CD4-positive, alpha-beta T cell (primary cell): ENCODE data around the gene SH3BP2. TPM values are rescaled to one million over a fixed set of nuclear protein-coding genes. Genes with fewer than 3 reads are reported as not detected.
A peak's percentile ranks its signal among the peaks of the same experiment; 100 is the strongest.

Experiments
- ATAC-seq: fragments of 200-7000 bp; cut with Tn5 transposase; one replicate; pipeline ENCODE4 v1.10.0; 2022; ENCODE audit warnings: mild to moderate bottlenecking; ENCODE audit not compliant: poor library complexity
- CTCF ChIA-PET: fragments of 350-600 bp; sonication (Branson Sonifier 250); formaldehyde crosslinking; loops from one replicate; lab custom pipeline; 2021; ENCODE audit warnings: antibody characterized with exemption, inconsistent platforms; lab: Charles Lee
- POLR2A ChIA-PET: fragments of 350-600 bp; sonication (Branson Sonifier 250); formaldehyde crosslinking; loops from one replicate; lab custom pipeline; 2021; ENCODE audit warnings: antibody characterized with exemption, inconsistent platforms; lab: Charles Lee
- DNase-seq, 14 experiments: peaks; one replicate each; pipeline ENCODE4 v3.0.0-alpha.2; 2013 to 2020; ENCODE audit warnings: mixed read lengths in 2 of 14
- H3K27ac ChIP-seq, 2 donors: one replicate each; pipeline versions ENCODE4 v1.5.1 to v1.7.0; 2013; ENCODE audit warnings: low read length in 2 of 2, low read depth in 1 of 2, mild to moderate bottlenecking in 1 of 2
- H3K27me3 ChIP-seq, 2 experiments: 1 replicate in 1 of 2; 2 replicates in 1 of 2; pipeline versions ENCODE4 v1.6.1 to v1.7.0; 2013; ENCODE audit warnings: low read length in 2 of 2, control low read depth in 1 of 2, mild to moderate bottlenecking in 1 of 2, moderate library complexity in 1 of 2; ENCODE audit not compliant: insufficient read depth in 2 of 2, control insufficient read depth in 1 of 2
- H3K36me3 ChIP-seq: one replicate; pipeline ENCODE4 v1.6.1; 2013; ENCODE audit warnings: low read length, control low read depth; ENCODE audit not compliant: insufficient read depth
- H3K4me1 ChIP-seq: one replicate; pipeline ENCODE4 v1.6.1; 2013; ENCODE audit warnings: low read length, control low read depth; ENCODE audit not compliant: insufficient read depth
- H3K4me3 ChIP-seq: one replicate; pipeline ENCODE4 v1.5.1; 2013; ENCODE audit warnings: mild to moderate bottlenecking, low read length, moderate library complexity
- H3K9me3 ChIP-seq, 2 experiments: 1 replicate in 1 of 2; 2 replicates in 1 of 2; pipeline versions ENCODE4 v1.6.1 to v1.7.0; 2013; ENCODE audit warnings: low read length in 2 of 2, mild to moderate bottlenecking in 2 of 2, control low read depth in 1 of 2, moderate library complexity in 1 of 2; ENCODE audit not compliant: control insufficient read depth in 1 of 2, insufficient read depth in 1 of 2
- H3K27ac Mint-ChIP-seq: one replicate; pipeline ENCODE4 v1.8.0; 2020; ENCODE audit warnings: mixed read lengths
- H3K27me3 Mint-ChIP-seq: one replicate; pipeline ENCODE4 v1.8.0; 2021; ENCODE audit warnings: mixed read lengths
- H3K36me3 Mint-ChIP-seq: one replicate; pipeline ENCODE4 v1.8.0; 2021; ENCODE audit warnings: low read depth, mixed read lengths
- H3K4me1 Mint-ChIP-seq: one replicate; pipeline ENCODE4 v1.8.0; 2021; ENCODE audit warnings: low read depth, mixed read lengths
- H3K4me3 Mint-ChIP-seq: one replicate; pipeline ENCODE4 v1.8.0; 2020; ENCODE audit warnings: mild to moderate bottlenecking, mixed read lengths
- H3K9me3 Mint-ChIP-seq: one replicate; pipeline ENCODE4 v1.8.0; 2020; ENCODE audit warnings: mixed read lengths
- intact Hi-C, 2 experiments: fragments of 100-400 bp; cut with DNase I in 1 of 2; cut with micrococcal nuclease in 1 of 2; formaldehyde crosslinking; loops; one replicate each; pipeline versions ENCODE4 v1.15.1 to v1.9.0; 2023 to 2025; cut with DNase I, micrococcal nuclease
- total RNA-seq, 174 experiments: library from RNA in 2 of 174; stranded (reverse) in 2 of 174; gene quantifications; one replicate each; pipeline ENCODE4 v1.2.3 and lab custom pipeline; 2021 to 2026
- TF ChIP-seq, protein P1 (sequence below): fragments of 200-600 bp; IDR thresholded peaks from one replicate; pipeline ENCODE4 v1.8.0; 2022; ENCODE audit warnings: antibody characterized with exemption, mild to moderate bottlenecking

SH3BP2 gene
- total RNA-seq, 2 experiments from 2014 or later = 30.1 to 30.5 TPM

DNA sequence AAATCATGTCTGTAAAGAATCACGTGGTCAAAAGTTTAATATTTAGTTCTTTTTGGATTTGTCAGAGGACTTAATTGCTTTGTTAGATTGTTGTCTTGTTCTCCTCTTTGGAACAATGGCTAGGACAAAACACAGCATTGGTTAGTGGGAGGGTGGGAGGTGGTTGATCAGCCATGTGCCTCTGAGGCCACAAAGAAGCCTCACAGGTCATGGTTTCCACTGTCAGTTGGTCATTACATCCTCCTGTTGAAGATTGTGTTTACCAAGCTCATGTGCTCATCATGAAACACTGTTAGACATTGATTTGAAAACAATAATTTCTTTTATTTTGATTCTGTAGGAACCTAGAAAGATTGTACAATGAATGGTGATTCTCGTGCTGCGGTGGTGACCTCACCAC lies 82.7 kb downstream of the SH3BP2 start:
- Mint-ChIP-seq H3K36me3 (peaks cover 60% of the 10 kb centered on the region), H3K4me1 (peaks cover 49% of the 10 kb centered on the region)
- intact Hi-C loops = no loop called here

DNA sequence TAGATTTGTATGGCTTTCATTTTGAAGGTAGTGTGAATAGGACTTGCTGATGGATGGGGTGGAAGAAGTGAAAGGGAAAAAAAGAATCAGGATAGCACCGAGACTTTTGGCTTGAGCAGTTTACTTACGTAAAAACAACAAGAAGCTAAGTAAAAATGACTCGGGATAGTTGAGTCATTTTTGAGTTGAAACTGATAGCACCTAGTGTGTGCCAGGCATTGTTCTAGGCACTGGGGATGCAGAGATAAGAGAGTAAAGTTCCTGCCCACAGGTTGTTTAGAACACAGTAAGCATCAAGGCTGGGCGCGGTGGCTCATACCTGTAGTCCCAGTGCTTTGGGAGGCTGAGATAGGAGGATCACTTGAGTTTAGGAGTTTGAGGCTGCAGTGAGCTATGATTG lies 85.5 kb downstream of the SH3BP2 start:
- peaks cover 7% of the 10 kb centered on the region for H3K4me1 ChIP-seq
- no peak overlapping the region for H3K4me3 ChIP-seq
- no peaks in the 10 kb centered on the region for H3K27me3 ChIP-seq
- TF ChIP-seq, protein P1, sequence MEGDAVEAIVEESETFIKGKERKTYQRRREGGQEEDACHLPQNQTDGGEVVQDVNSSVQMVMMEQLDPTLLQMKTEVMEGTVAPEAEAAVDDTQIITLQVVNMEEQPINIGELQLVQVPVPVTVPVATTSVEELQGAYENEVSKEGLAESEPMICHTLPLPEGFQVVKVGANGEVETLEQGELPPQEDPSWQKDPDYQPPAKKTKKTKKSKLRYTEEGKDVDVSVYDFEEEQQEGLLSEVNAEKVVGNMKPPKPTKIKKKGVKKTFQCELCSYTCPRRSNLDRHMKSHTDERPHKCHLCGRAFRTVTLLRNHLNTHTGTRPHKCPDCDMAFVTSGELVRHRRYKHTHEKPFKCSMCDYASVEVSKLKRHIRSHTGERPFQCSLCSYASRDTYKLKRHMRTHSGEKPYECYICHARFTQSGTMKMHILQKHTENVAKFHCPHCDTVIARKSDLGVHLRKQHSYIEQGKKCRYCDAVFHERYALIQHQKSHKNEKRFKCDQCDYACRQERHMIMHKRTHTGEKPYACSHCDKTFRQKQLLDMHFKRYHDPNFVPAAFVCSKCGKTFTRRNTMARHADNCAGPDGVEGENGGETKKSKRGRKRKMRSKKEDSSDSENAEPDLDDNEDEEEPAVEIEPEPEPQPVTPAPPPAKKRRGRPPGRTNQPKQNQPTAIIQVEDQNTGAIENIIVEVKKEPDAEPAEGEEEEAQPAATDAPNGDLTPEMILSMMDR = no peak
- ChIA-PET POLR2A (interaction anchor here (1.6 kb wide), 1 partner anchor 13 kb away, joined by 5 read pairs; no protein-coding TSS in a partner anchor), CTCF (no interaction called here)
- ATAC-seq (no peak), DNase-seq (no peak)
- H3K4me3 Mint-ChIP-seq = no peak overlapping the region
- peaks cover 57% of the 10 kb centered on the region for H3K36me3 ChIP-seq
- H3K27me3 Mint-ChIP-seq = no peaks in the 10 kb centered on the region
- H3K9me3 ChIP-seq = no peaks in the 10 kb centered on the region
- H3K36me3 Mint-ChIP-seq = peaks cover 73% of the 10 kb centered on the region
- H3K4me1 Mint-ChIP-seq = peaks cover 32% of the 10 kb centered on the region
- peak overlapping the region; percentile 21 for H3K27ac Mint-ChIP-seq
- no peaks in the 10 kb centered on the region for H3K9me3 Mint-ChIP-seq
- intact Hi-C loops = no loop called here
- no peak overlapping the region for H3K27ac ChIP-seq

More for the DNA sequence above, 82.7 kb downstream of the SH3BP2 start:
- H3K4me3 ChIP-seq = no peak overlapping the region
- ChIA-PET CTCF (no interaction called here), POLR2A (interaction anchor here (0.5 kb wide), 1 partner anchor 150 kb away, joined by 4 read pairs; no protein-coding TSS in a partner anchor)
- H3K27ac Mint-ChIP-seq = peak overlapping the region; percentile 69
- H3K27ac ChIP-seq = no peak overlapping the region
- peaks cover 38% of the 10 kb centered on the region for H3K36me3 ChIP-seq
- TF ChIP-seq, protein P1 = no peak
- no peak overlapping the region for H3K4me3 Mint-ChIP-seq
- ATAC-seq (no peak), DNase-seq (no peak)
- H3K27me3 Mint-ChIP-seq = no peaks in the 10 kb centered on the region
- H3K9me3 Mint-ChIP-seq = no peaks in the 10 kb centered on the region
- H3K4me1 ChIP-seq = peaks cover 13% of the 10 kb centered on the region
- H3K9me3 ChIP-seq = no peaks in the 10 kb centered on the region
- no peaks in the 10 kb centered on the region for H3K27me3 ChIP-seq

DNA sequence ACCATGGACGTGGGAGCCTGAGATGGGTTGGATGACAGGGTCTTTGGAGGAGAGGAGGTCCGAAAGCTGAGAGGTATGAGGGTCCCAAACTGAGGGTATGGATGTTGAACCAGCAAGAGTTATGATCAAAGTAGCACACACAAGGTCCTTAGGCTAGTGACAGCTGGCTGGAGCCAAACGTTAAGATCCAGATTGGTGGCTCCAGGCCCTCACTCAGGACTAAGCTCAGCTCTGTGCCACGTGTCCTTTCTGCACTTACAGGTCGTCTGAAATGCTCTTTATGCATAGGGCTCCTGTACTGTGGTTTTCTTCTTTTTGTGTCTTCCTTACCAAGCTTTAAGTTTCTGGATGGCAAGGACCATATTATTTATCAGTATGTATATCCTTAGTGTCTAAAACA lies 86.1 kb downstream of the SH3BP2 start:
- H3K4me1 ChIP-seq = peaks cover 7% of the 10 kb centered on the region
- H3K27ac ChIP-seq = no peak overlapping the region
- H3K4me3 Mint-ChIP-seq = no peak overlapping the region
- H3K4me3 ChIP-seq = no peak overlapping the region
- peak overlapping the region; percentile 21 for H3K27ac Mint-ChIP-seq
- no peaks in the 10 kb centered on the region for H3K9me3 ChIP-seq
- no peak for DNase-seq
- peaks cover 77% of the 10 kb centered on the region for H3K36me3 Mint-ChIP-seq
- no peaks in the 10 kb centered on the region for H3K27me3 Mint-ChIP-seq
- ChIA-PET POLR2A (interaction anchor here (1.6 kb wide), 1 partner anchor 12 kb away, joined by 5 read pairs; no protein-coding TSS in a partner anchor), CTCF (no interaction called here)
- no peaks in the 10 kb centered on the region for H3K9me3 Mint-ChIP-seq
- no peak for ATAC-seq
- H3K36me3 ChIP-seq = peaks cover 61% of the 10 kb centered on the region
- no peaks in the 10 kb centered on the region for H3K27me3 ChIP-seq
- peaks cover 28% of the 10 kb centered on the region for H3K4me1 Mint-ChIP-seq
- intact Hi-C loops = no loop called here
- TF ChIP-seq, protein P1 = no peak
